ENCODE results near the gene HDHD2. TPM values are rescaled to one million over a fixed set of nuclear protein-coding genes. Genes with fewer than 3 reads are reported as not detected.

HDHD2 gene, protein sequence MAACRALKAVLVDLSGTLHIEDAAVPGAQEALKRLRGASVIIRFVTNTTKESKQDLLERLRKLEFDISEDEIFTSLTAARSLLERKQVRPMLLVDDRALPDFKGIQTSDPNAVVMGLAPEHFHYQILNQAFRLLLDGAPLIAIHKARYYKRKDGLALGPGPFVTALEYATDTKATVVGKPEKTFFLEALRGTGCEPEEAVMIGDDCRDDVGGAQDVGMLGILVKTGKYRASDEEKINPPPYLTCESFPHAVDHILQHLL
- 15.7 and 26.2 TPM in 2 replicates for total RNA-seq

DNA sequence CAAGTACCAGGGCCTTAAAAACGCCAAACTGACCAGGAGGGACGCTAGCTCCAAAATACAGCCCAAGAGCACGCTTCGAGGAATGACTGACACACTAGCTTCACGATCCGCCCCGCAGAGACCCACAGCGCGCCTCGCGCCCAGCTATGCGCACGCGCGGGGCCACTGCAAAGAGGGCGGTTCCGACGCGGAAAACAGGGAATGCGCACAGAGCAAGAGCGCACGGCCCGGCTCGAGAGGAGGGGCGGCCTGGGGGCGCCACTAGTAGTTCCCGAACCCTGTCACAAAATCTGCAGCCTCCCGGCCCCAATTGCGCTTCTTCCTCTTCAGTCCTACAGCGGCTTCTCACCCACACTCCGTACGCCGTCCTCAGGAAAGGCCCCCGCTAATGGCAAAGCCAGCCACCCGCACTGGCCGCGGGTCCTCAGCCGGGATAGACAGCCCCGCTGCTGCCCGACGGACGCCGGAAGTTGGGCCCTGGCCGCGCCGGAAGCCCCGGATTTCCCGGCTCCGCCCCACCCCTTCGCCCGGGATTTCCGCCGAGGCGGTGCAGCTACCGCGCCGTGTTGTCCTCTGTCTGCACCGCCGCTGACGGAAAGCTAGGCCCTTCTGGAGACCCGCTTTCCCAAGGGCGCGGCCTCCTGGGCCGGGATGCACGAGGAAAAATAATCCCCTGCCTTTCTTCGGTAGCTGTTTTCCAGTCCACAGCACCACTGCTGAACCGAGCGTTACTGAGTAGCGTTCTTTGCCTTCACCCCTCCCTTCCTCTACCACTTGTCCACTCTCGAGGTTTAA, at the start of gene HDHD2:
Gene HDHD2 (minus strand): TSS at position 472 of the 795 bp plus-strand sequence. CDS start 14,061 bp downstream, outside the sequence.

DNA sequence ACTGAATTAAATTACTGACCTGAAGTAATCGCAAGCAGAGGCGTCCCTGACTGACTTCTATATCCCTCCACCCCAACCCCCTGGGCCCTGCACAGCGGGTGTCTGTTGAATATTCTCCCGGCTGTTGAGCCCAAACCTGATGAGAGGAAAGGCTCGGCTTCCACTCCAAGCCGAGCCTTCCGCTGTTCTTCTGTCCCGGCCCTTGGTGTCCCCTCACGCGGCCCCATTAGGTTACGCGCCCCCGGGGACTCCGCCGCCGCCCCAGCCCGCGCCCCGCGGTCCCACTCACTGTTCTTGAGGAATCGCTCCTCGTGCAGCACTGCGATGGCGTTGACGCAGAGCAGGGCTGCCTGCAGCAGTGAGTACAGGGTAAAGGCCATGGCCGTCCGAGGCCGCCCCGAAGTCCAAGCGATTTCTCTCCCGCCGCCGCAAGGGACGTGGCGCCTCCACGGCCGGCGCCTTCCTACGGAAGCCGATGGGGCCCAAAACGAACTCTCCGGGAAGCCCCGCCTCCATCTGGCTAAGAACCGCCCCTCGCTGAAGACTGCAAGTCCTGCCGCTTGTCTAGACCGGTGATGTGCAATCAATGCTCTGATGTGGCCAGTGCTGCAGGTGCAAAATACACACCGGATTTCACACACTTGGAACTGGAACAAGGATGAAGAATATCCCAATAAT, 25.7 kb upstream of the HDHD2 start, which contains the start of gene IER3IP1:
Gene IER3IP1 (minus strand): TSS at position 467 of the 678 bp plus-strand sequence. CDS start 87 bp downstream, at position 380.

Other genes with a start within 250 kb of the HDHD2 start
- gene PIAS2, start 233.0 kb downstream of the HDHD2 start, total RNA-seq: 8.2 and 22.8 TPM in 2 replicates
- 0.34 and 3.9 TPM in 2 replicates for gene KATNAL2, start 232.9 kb downstream of the HDHD2 start, total RNA-seq
- not detected in 2 replicates for gene ELOA2, start 114.9 kb downstream of the HDHD2 start, total RNA-seq
- gene IER3IP1, start 25.9 kb upstream of the HDHD2 start, total RNA-seq: 28.3 and 34.5 TPM in 2 replicates
- not detected in 2 replicates for gene SKOR2, start 101.2 kb upstream of the HDHD2 start, total RNA-seq